Parathyroid adenoma (tissue), 2 donors: Measurements from ENCODE around the gene GRPEL2.
"Not testable (repeated sequence)": the region's sequence is repeated elsewhere in the genome, so short reads cannot be mapped to it uniquely, and the experiment has no call there.

Source experiments
- H2AFZ ChIP-seq: fragments of 300-600 bp; sonication (generic); one replicate; pipeline ENCODE4 v1.7.0; 2017; ENCODE audit warnings: antibody characterized with exemption, mild to moderate bottlenecking
- H3K27ac ChIP-seq: fragments of 300-600 bp; sonication (generic); one replicate; pipeline ENCODE4 v1.7.0; 2017
- H3K27me3 ChIP-seq: fragments of 300-600 bp; sonication (generic); one replicate; pipeline ENCODE4 v1.7.0; 2017; ENCODE audit warnings: low read length; ENCODE audit not compliant: control insufficient read depth, insufficient read depth
- H3K36me3 ChIP-seq: fragments of 300-600 bp; sonication (generic); one replicate; pipeline ENCODE4 v1.7.0; 2017; ENCODE audit warnings: low read length; ENCODE audit not compliant: control insufficient read depth, insufficient read depth
- H3K4me1 ChIP-seq: fragments of 300-600 bp; sonication (generic); one replicate; pipeline ENCODE4 v1.7.0; 2017; ENCODE audit warnings: control low read depth
- H3K4me2 ChIP-seq: fragments of 300-600 bp; sonication (generic); one replicate; pipeline ENCODE4 v1.7.0; 2017; ENCODE audit warnings: low read length
- H3K4me3 ChIP-seq: fragments of 300-600 bp; sonication (generic); one replicate; pipeline ENCODE4 v1.7.0; 2017; ENCODE audit warnings: low read depth, low read length
- H3K79me2 ChIP-seq: fragments of 300-600 bp; sonication (generic); one replicate; pipeline ENCODE4 v1.7.0; 2017; ENCODE audit warnings: control low read depth
- H3K9ac ChIP-seq: fragments of 300-600 bp; sonication (generic); one replicate; pipeline ENCODE4 v1.7.0; 2017; ENCODE audit warnings: mild to moderate bottlenecking
- H3K9me3 ChIP-seq: fragments of 300-600 bp; sonication (generic); one replicate; pipeline ENCODE4 v1.7.0; 2017; ENCODE audit warnings: low read length; ENCODE audit not compliant: control insufficient read depth
- TF ChIP-seq, protein P1 (sequence below): fragments of 300-600 bp; sonication (generic); IDR thresholded peaks from one replicate; pipeline ENCODE4 v1.7.0; 2017; ENCODE audit warnings: antibody characterized with exemption, mild to moderate bottlenecking
- donor health status: primary hyperparathyroidism.

The GRPEL2 gene

DNA sequence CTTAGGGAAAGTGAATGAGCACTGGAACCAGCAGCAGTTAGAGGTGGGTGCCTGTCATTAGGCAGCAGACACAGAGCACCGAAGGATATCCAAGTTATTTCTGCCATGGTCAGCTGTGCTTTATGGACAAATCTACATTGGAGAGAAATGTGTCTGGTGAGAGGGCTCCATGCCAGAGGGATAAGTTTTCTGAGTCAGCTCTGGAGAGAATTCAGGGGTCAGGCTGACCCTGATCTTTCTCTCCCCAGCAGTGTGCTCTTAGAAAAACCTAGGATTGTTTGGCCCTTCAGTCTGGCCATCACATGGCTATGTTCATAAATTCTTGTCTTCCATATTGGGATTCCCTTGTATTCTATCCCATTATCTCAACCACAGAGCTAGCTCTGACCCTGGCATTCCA, 42.7 kb downstream of the GRPEL2 start:
- Histone ChIP-seq H3K27ac (no peak overlapping the region), H3K9me3 (no peaks in the 10 kb centered on the region), H2AFZ (no peak overlapping the region), H3K27me3 (no peaks in the 10 kb centered on the region), H3K9ac (no peak overlapping the region), H3K36me3 (no peaks in the 10 kb centered on the region), H3K4me1 (no peaks in the 10 kb centered on the region), H3K4me3 (no peak overlapping the region), H3K4me2 (no peak overlapping the region), H3K79me2 (no peaks in the 10 kb centered on the region)
- TF ChIP-seq, protein P1, sequence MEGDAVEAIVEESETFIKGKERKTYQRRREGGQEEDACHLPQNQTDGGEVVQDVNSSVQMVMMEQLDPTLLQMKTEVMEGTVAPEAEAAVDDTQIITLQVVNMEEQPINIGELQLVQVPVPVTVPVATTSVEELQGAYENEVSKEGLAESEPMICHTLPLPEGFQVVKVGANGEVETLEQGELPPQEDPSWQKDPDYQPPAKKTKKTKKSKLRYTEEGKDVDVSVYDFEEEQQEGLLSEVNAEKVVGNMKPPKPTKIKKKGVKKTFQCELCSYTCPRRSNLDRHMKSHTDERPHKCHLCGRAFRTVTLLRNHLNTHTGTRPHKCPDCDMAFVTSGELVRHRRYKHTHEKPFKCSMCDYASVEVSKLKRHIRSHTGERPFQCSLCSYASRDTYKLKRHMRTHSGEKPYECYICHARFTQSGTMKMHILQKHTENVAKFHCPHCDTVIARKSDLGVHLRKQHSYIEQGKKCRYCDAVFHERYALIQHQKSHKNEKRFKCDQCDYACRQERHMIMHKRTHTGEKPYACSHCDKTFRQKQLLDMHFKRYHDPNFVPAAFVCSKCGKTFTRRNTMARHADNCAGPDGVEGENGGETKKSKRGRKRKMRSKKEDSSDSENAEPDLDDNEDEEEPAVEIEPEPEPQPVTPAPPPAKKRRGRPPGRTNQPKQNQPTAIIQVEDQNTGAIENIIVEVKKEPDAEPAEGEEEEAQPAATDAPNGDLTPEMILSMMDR, result no peak

DNA sequence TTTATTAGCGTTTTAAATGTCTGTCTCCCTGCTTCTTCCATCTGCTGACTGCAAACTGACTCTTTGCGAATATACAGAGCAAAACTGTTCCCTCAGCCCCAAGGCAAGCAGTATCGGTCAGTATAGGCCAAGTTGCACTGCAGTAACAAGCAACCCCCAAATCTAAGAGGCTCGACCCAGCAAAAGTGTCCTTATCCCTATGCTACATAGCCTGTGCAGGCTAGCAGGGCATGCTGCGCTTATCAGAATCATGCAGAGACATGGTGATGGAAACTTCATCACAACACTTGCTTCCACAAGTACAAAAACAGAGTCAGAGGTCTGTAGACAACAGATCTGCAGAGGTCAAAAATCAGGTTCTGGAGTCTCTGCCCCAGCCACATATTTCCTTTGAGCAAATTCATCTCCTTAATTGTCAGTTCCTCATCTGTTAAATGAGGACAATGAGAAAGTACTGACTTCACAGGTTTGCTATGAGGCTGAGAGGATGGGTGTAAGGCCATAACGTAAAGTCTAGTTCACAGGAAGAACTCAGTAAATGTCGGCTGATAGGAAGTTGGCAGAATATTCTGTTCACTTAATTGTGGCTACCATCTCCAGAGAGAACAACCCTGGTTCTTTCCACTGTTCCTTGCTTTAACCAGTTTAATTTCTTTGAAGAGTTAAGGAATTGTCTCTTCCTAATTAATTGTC, 43.3 kb downstream of the GRPEL2 start:
- Histone ChIP-seq H3K36me3 (no peaks in the 10 kb centered on the region), H3K4me3 (no peak overlapping the region), H3K27me3 (no peaks in the 10 kb centered on the region), H3K9ac (no peak overlapping the region), H3K4me2 (no peak overlapping the region), H2AFZ (no peak overlapping the region), H3K9me3 (no peaks in the 10 kb centered on the region), H3K79me2 (no peaks in the 10 kb centered on the region), H3K4me1 (no peaks in the 10 kb centered on the region), H3K27ac (no peak overlapping the region)
- TF ChIP-seq, protein P1, result no peak

DNA sequence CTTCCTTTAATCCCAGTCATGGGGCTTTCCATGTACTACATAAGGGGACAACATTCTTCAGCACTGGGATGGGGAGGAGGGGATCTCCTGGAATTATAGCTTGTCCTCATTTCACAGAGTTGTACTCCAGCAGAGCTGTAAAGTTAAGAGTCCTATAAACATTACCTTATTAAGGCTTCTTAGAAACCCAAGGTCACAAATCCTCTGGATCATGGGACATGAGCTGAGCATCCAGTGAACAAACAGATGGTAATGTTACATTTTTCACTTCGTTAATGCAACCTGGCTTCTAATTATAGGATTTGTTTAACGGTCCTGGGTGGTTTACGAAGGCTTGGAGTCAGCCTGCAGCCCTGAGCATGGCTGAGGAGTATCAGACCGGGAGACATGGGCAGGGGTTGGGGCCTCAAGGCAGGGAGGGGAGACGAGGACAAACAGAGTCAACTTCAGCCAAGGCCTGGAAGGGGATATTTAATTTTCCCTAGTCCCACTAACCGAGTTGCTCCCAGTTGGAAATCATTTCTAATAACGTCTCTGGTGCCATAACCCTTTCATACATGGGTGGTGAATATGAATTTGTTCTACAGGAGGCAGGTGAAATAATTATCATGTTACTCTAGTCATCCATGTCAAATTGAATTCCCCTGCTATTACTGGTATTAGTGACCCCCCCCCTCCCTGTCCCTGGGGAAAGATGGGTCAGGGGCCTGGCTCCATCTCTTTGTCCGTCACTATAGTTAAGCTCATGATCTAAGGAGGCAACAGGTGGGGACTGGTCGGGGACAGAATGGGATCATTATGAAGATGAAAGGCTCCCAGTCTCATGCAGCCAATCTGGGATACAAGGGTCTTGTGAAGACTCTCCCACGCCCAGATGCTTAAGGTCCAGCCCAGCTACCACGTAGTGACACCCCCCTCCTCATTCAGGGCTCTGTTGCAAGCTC, 44.5 kb downstream of the GRPEL2 start:
- TF ChIP-seq, protein P1, result no peak
- Histone ChIP-seq H3K79me2 (no peaks in the 10 kb centered on the region), H3K4me1 (no peaks in the 10 kb centered on the region), H3K4me2 (no peak overlapping the region), H3K27ac (no peak overlapping the region), H3K36me3 (no peaks in the 10 kb centered on the region), H3K4me3 (no peak overlapping the region), H3K9me3 (no peaks in the 10 kb centered on the region), H3K9ac (no peak overlapping the region), H2AFZ (no peak overlapping the region), H3K27me3 (no peaks in the 10 kb centered on the region)

DNA sequence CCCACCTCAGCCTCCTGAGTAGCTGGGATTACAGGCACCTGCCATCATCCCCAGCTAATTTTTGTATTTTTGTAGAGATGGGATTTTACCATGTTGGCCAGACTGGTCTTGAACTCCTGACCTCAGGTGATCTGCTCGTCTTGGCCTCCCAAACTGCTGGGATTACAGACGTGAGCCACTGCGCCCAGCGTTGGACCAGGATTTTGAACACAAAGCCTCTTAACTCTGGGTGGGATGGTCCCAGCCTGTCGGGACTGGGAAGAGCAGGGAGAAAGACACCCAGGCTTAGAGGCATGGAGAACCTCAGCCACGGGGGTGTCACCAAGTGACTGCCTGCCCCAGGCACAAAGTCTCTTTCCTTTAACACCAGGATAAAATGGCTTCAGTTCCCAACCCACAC, 45.8 kb downstream of the GRPEL2 start:
- not testable (repeated sequence) for H3K27me3 ChIP-seq, H3K9me3 ChIP-seq, H3K36me3 ChIP-seq, H3K27ac ChIP-seq, H3K4me1 ChIP-seq, H3K4me3 ChIP-seq, H3K4me2 ChIP-seq, H3K9ac ChIP-seq, H2AFZ ChIP-seq, H3K79me2 ChIP-seq

DNA sequence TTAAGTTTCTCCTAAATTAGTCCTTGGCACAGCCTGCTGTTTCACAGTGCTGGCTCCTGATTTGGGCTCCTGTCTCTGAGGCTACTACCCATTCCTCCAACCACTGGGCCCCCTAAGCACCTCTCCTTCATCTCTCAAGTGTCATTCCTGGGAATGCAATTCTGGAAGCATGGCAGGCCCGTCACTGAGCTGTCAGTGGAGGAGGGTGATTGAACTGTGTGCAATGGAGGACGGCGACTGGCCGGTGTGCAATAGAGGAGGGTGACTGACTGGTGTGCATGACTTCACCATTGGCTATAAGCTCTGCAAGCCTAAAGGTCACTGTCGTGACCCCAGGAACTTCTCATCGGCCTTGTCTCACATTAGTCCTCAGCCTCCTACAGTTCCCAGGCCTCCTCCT, 46.2 kb downstream of the GRPEL2 start:
- Histone ChIP-seq H3K9ac (no peak overlapping the region), H3K4me1 (no peaks in the 10 kb centered on the region), H3K4me2 (no peak overlapping the region), H3K4me3 (no peak overlapping the region), H3K79me2 (no peaks in the 10 kb centered on the region), H2AFZ (no peak overlapping the region), H3K27ac (no peak overlapping the region), H3K27me3 (no peaks in the 10 kb centered on the region), H3K36me3 (no peaks in the 10 kb centered on the region), H3K9me3 (no peaks in the 10 kb centered on the region)
- TF ChIP-seq, protein P1, result no peak
